ENCODE data around the gene BCAP31. TPM values are rescaled to one million over a fixed set of nuclear protein-coding genes. Genes with fewer than 3 reads are reported as not detected.
"Not testable (repeated sequence)": the region's sequence is repeated elsewhere in the genome, so short reads cannot be mapped to it uniquely, and the experiment has no call there.

BCAP31 gene
- total RNA-seq, 2 donors from 2014 or later: 115 to 170 TPM

- H3K9me3 Mint-ChIP-seq; H3K4me3 Mint-ChIP-seq; ATAC-seq (replicated peaks); H3K36me3 Mint-ChIP-seq (ENCODE audit: low read depth); H3K4me1 Mint-ChIP-seq; H3K27ac Mint-ChIP-seq; H3K27me3 Mint-ChIP-seq: not testable (repeated sequence)
These were observed 33.0 kb downstream of the BCAP31 start for GRCh38 chrX:153691032-153691827.

GRCh38 chrX:153690466-153690865, 33.7 kb downstream of the BCAP31 start:
- Mint-ChIP-seq H3K9me3 (no peaks in the 10 kb centered on the region), H3K4me1 (no peaks in the 10 kb centered on the region), H3K4me3 (no peak overlapping the region), H3K27me3 (no peaks in the 10 kb centered on the region), H3K36me3 (ENCODE audit: low read depth) (no peaks in the 10 kb centered on the region), H3K27ac (no peak overlapping the region)
- no peak for ATAC-seq (replicated peaks)

- H3K4me3 Mint-ChIP-seq: no peak overlapping the region
- no peak overlapping the region for H3K27ac Mint-ChIP-seq
- no peak for ATAC-seq (replicated peaks)
- no peaks in the 10 kb centered on the region for H3K36me3 Mint-ChIP-seq (ENCODE audit: low read depth)
- H3K27me3 Mint-ChIP-seq: no peaks in the 10 kb centered on the region
- H3K4me1 Mint-ChIP-seq: no peaks in the 10 kb centered on the region
- H3K9me3 Mint-ChIP-seq: no peaks in the 10 kb centered on the region
These were observed 34.3 kb downstream of the BCAP31 start for GRCh38 chrX:153689654-153690465.

GRCh38 chrX:153688911-153689590, 35.1 kb downstream of the BCAP31 start:
- Mint-ChIP-seq H3K27ac (no peak overlapping the region), H3K27me3 (no peaks in the 10 kb centered on the region), H3K36me3 (ENCODE audit: low read depth) (no peaks in the 10 kb centered on the region), H3K4me1 (no peaks in the 10 kb centered on the region), H3K4me3 (no peak overlapping the region), H3K9me3 (no peaks in the 10 kb centered on the region)
- ATAC-seq (replicated peaks): no peak

- H3K4me3 Mint-ChIP-seq: no peak overlapping the region
- ATAC-seq (replicated peaks): no peak
- H3K27ac Mint-ChIP-seq: no peak overlapping the region
These were observed 35.7 kb downstream of the BCAP31 start for GRCh38 chrX:153688506-153688905.

GRCh38 chrX:153688071-153688470, 36.1 kb downstream of the BCAP31 start:
- H3K27me3 Mint-ChIP-seq: no peaks in the 10 kb centered on the region
- H3K4me3 Mint-ChIP-seq: no peak overlapping the region
- peak; percentile 3 for ATAC-seq (replicated peaks)
- H3K27ac Mint-ChIP-seq: no peak overlapping the region
- H3K36me3 Mint-ChIP-seq (ENCODE audit: low read depth): no peaks in the 10 kb centered on the region
- no peaks in the 10 kb centered on the region for H3K4me1 Mint-ChIP-seq
- no peaks in the 10 kb centered on the region for H3K9me3 Mint-ChIP-seq

More at GRCh38 chrX:153688506-153688905, 35.7 kb downstream of the BCAP31 start:
- Mint-ChIP-seq H3K4me1 (no peaks in the 10 kb centered on the region), H3K36me3 (ENCODE audit: low read depth) (no peaks in the 10 kb centered on the region), H3K27me3 (no peaks in the 10 kb centered on the region), H3K9me3 (no peaks in the 10 kb centered on the region)

GRCh38 chrX:153687121-153688039, 36.8 kb downstream of the BCAP31 start, which contains the start of gene SLC6A8:
TSS of gene SLC6A8 (plus strand) at chrX:153687926. CDS start at chrX:153688575, 649 bp downstream.
- no peaks in the 10 kb centered on the region for H3K4me1 Mint-ChIP-seq
- no peaks in the 10 kb centered on the region for H3K9me3 Mint-ChIP-seq
- no peak within 1 kb of the TSS for H3K27ac Mint-ChIP-seq

GRCh38 chrX:153686711-153687110, 37.5 kb downstream of the BCAP31 start:
- Mint-ChIP-seq H3K4me1 (no peaks in the 10 kb centered on the region), H3K27me3 (no peaks in the 10 kb centered on the region), H3K27ac (no peak overlapping the region), H3K9me3 (no peaks in the 10 kb centered on the region), H3K4me3 (no peak overlapping the region), H3K36me3 (ENCODE audit: low read depth) (no peaks in the 10 kb centered on the region)
- no peak for ATAC-seq (replicated peaks)

More at GRCh38 chrX:153687121-153688039, 36.8 kb downstream of the BCAP31 start, which contains the start of gene SLC6A8:
- ATAC-seq (replicated peaks): peak; percentile 56
- Mint-ChIP-seq H3K4me3 (peak within 1 kb of the TSS; percentile 52), H3K36me3 (ENCODE audit: low read depth) (no peaks in the 10 kb centered on the region), H3K27me3 (no peaks in the 10 kb centered on the region)

GRCh38 chrX:153685751-153686696, 38.2 kb downstream of the BCAP31 start:
- H3K27me3 Mint-ChIP-seq: no peaks in the 10 kb centered on the region
- no peak for ATAC-seq (replicated peaks)
- H3K9me3 Mint-ChIP-seq: no peaks in the 10 kb centered on the region
- no peaks in the 10 kb centered on the region for H3K36me3 Mint-ChIP-seq (ENCODE audit: low read depth)
- no peak overlapping the region for H3K27ac Mint-ChIP-seq
- H3K4me3 Mint-ChIP-seq: no peak overlapping the region
- no peaks in the 10 kb centered on the region for H3K4me1 Mint-ChIP-seq

- no peak overlapping the region for H3K4me3 Mint-ChIP-seq
- no peaks in the 10 kb centered on the region for H3K9me3 Mint-ChIP-seq
- H3K36me3 Mint-ChIP-seq (ENCODE audit: low read depth): no peaks in the 10 kb centered on the region
- H3K4me1 Mint-ChIP-seq: no peaks in the 10 kb centered on the region
- no peak overlapping the region for H3K27ac Mint-ChIP-seq
- H3K27me3 Mint-ChIP-seq: no peaks in the 10 kb centered on the region
- ATAC-seq (replicated peaks): no peak
These were observed 39.0 kb downstream of the BCAP31 start for GRCh38 chrX:153685156-153685536.

GRCh38 chrX:153684467-153685155, 39.6 kb downstream of the BCAP31 start:
- no peak overlapping the region for H3K27ac Mint-ChIP-seq
- no peak for ATAC-seq (replicated peaks)
- H3K9me3 Mint-ChIP-seq: no peaks in the 10 kb centered on the region
- H3K4me3 Mint-ChIP-seq: no peak overlapping the region
- H3K4me1 Mint-ChIP-seq: no peaks in the 10 kb centered on the region
- H3K36me3 Mint-ChIP-seq (ENCODE audit: low read depth): no peaks in the 10 kb centered on the region
- H3K27me3 Mint-ChIP-seq: no peaks in the 10 kb centered on the region

- not testable (repeated sequence) for H3K27me3 Mint-ChIP-seq; H3K9me3 Mint-ChIP-seq; H3K27ac Mint-ChIP-seq; H3K4me3 Mint-ChIP-seq; ATAC-seq (replicated peaks); H3K36me3 Mint-ChIP-seq (ENCODE audit: low read depth); H3K4me1 Mint-ChIP-seq
These were observed 40.7 kb downstream of the BCAP31 start for GRCh38 chrX:153683486-153683885.
